K562 (cell line): Measurements from ENCODE around the gene AUNIP. TPM values are rescaled to one million over a fixed set of nuclear protein-coding genes. Genes with fewer than 3 reads are reported as not detected.

Source experiments
- CBFA2T3 ChIP-seq: fragments of 450-650 bp; IDR thresholded peaks from 2 replicates; pipeline ENCODE4 v1.6.1; 2017
- DIDO1 ChIP-seq: fragments of 450-650 bp; IDR thresholded peaks from 2 replicates; pipeline ENCODE4 v1.6.1; 2016; ENCODE audit warnings: low read depth, missing biosample characterization, missing genetic modification characterization
- EHMT2 ChIP-seq: fragments of 450-650 bp; IDR thresholded peaks from 2 replicates; pipeline ENCODE4 v1.6.1; 2018; ENCODE audit warnings: antibody characterized with exemption
- FOXP1 ChIP-seq: sonication (generic); formaldehyde crosslinking; IDR thresholded peaks from 2 replicates; pipeline ENCODE4 v1.8.0; 2022; ENCODE audit warnings: mild to moderate bottlenecking, missing genetic modification reagents
- KLF1 ChIP-seq: fragments of 450-650 bp; IDR thresholded peaks from 2 replicates; pipeline ENCODE4 v1.6.1; 2016; ENCODE audit warnings: missing genetic modification characterization, missing compliant biosample characterization
- MCM7 ChIP-seq, 2 experiments: fragments of 450-650 bp; IDR thresholded peaks; 2 replicates each; pipeline ENCODE4 v1.6.1; 2016 to 2018
- NRF1 ChIP-seq, 2 experiments: fragments of 450-650 bp; IDR thresholded peaks in 1 of 2; conservative IDR thresholded peaks in 1 of 2; 2 replicates each; pipeline ENCODE4 v1.6.1; 2014; ENCODE audit warnings: mild to moderate bottlenecking in 2 of 2
- REST ChIP-seq, 2 experiments: fragments of 450-650 bp; formaldehyde crosslinking in 1 of 2; IDR thresholded peaks; 2 replicates each; pipeline versions ENCODE4 v1.4.0 to v1.6.1; 2014 to 2020; ENCODE audit warnings: mild to moderate bottlenecking in 2 of 2, borderline replicate concordance in 1 of 2, low read depth in 1 of 2
- U2AF1 ChIP-seq: fragments of 200-400 bp; formaldehyde crosslinking; optimal IDR thresholded peaks from 2 replicates; pipeline ENCODE3; 2017; ENCODE audit warnings: mild to moderate bottlenecking, low read depth, low read length, moderate library complexity
- ZBTB40 ChIP-seq, 2 experiments: fragments of 450-650 bp in 1 of 2; sonication (generic) in 1 of 2; formaldehyde crosslinking in 1 of 2; IDR thresholded peaks; 2 replicates each; pipeline versions ENCODE4 v1.7.1 to v1.9.0; 2016 to 2022; ENCODE audit warnings: inconsistent platforms in 1 of 2, mild to moderate bottlenecking in 1 of 2, missing genetic modification reagents in 1 of 2
- polyA plus RNA-seq, 8 experiments: library from polyadenylated mRNA; depleted of rRNA in 4 of 8; stranded (reverse) in 5 of 8; unstranded in 3 of 8; fragments of >200 nt; fragmentation: Nextera tagmentation in 2 of 8; fragmentation: Illumina TruSeq in 1 of 8; extraction: Ambion mirVana in 2 of 8; extraction: Trizol in 1 of 8; gene quantifications; 2 replicates each; pipeline versions ENCODE4 v1.2.1 to v1.2.3, GENCODE V29; 2011 to 2014; ENCODE audit warnings: inconsistent platforms in 1 of 8, missing spikeins in 1 of 8
- total RNA-seq, 7 experiments: library from RNA; depleted of rRNA in 6 of 7; stranded (reverse); fragments of >200 nt in 6 of 7; fragmentation: Illumina TruSeq in 2 of 7; extraction: Trizol in 2 of 7; gene quantifications; 2 replicates each; pipeline versions ENCODE4 v1.2.1 to v1.2.3, GENCODE V29; 2011 to 2021; ENCODE audit warnings: low replicate concordance in 1 of 7

Gene AUNIP
- total and polyA plus RNA-seq, 9 of the 15 experiments (the other 6 are each of a cell fraction or from before 2014, with no cell fraction given) = 12.1 to 53.8 (median 47.1) TPM

GRCh38 chr1:25871086-25871703 is 11.9 kb upstream of the AUNIP start (continued):
- TF ChIP-seq ZBTB40 (IDR thresholded peaks at IDR 0.05) (0 out of 2 replicates have a peak, but pooled peaks have one; percentile 13), ZBTB40 (CRISPR knock-in tag; IDR thresholded peaks at IDR 0.05) (no peak), DIDO1 (tag) (no peak), CBFA2T3 (no peak), FOXP1 (CRISPR knock-in tag) (no peak), MCM7 (IDR thresholded peaks at IDR 0.05) (no peak), REST (IDR thresholded peaks at IDR 0.05; ENCODE audit: borderline replicate concordance) (no peak), REST (CRISPR knock-in tag; IDR thresholded peaks at IDR 0.05; ENCODE audit: low read depth) (no peak), EHMT2 (no peak), NRF1 (conservative IDR thresholded peaks at IDR 0.05 in 1 of 2, IDR thresholded peaks at IDR 0.05 in 1 of 2) (peak in 1 of 2 experiments; percentile 27; a peak in 2 of 4 replicates), KLF1 (tag) (no peak), U2AF1 (no peak)
